HG03135 (cell line): ENCODE results near the gene DNAH9.

ENCODE experiments used
- ATAC-seq: cut with Tn5 transposase; IDR thresholded peaks from one replicate; pipeline ENCODE4 v1.9.1; 2021; ENCODE audit warnings: mild to moderate bottlenecking, moderate library complexity; ENCODE audit not compliant: unreplicated experiment

The DNAH9 gene

GRCh38 chr17:11651089-11651488 is 52.8 kb downstream of the DNAH9 start:
- no peak for ATAC-seq

- ATAC-seq: no peak
These were observed 70.3 kb downstream of the DNAH9 start for GRCh38 chr17:11668618-11669017.

DNA sequence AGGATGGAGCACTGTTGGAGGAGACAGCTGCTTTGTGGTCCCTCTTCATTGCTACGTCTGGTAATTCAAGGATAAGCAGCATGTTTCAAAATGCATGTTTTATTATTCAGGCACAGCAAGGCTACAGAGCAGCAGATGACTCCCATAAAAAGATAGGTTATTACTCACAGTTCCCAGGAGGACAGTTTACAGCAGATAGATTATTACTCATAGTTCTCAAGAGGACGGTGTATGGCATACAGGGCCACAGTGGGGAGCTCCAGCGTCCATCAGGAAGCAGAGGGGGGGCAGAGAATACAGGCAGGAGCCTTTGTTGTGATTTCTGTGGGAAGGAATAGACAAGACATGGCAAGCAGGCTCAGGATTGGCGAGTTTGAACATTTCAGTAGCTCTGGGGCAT is 72.9 kb downstream of the DNAH9 start:
- no peak for ATAC-seq

DNA sequence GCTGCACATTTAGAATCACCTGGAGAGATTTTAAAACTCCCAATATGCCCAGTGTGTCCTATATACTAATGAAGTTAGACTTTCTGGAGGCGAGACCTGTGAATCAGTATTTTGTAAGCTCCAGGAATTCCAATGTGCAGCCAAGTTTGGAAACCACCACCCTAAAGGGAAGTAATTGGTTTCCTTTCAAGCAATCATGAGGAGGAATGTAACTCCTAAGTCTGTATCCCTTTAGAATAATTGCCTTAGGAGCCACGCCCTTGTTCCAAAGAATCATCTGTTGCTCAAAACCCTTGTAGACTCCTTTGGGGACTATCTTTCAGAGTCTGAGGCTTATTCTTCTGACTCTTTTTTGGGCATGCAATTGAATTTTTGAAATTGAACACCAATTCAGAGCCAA is 84.4 kb downstream of the DNAH9 start:
- no peak for ATAC-seq

GRCh38 chr17:11690681-11691080 is 92.4 kb downstream of the DNAH9 start:
- ATAC-seq: no peak

DNA sequence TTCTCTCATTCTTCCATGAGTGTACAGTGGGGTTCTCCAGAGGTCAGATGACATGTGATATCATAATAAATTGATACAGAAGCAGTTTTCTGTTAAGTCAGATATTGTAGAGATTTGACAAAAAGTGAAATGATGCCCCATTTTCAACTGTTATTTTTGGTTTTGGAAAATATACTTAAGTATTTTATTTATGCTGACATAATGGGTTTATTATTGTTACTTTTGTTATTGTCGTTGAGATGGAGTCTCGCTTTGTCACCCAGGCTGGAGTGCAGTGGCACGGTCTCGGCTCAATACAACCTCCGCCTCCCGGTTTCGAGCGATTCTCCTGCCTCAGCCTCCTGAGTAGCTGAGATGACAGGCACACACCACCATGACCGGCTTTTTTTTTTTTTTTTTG is 94.4 kb downstream of the DNAH9 start:
- ATAC-seq: no peak

- no peak for ATAC-seq
These were observed 95.0 kb downstream of the DNAH9 start for GRCh38 chr17:11693284-11693683.

- ATAC-seq: no peak
These were observed 102.4 kb downstream of the DNAH9 start for GRCh38 chr17:11700668-11701067.

DNA sequence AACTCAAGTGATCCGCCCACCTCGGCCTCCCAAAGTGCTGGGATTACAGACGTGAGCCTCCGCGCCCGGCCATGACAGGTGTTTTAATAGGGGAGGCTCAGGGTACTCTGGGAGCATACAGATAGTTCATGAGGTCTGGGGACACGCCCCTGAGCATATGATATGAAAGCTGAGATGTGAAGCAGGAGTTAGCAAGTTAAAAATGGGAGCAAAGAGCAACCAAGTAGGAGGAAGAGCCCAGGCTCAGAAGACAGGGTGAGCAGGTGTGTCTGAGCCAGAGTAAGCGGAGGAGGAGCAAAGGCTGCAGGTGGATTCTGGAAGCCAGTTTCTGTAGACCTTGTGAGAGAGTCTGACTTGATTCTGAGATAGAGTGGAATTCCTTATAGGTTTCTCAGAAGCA is 103.6 kb downstream of the DNAH9 start:
- ATAC-seq: no peak

- no peak for ATAC-seq
These were observed 105.8 kb downstream of the DNAH9 start for GRCh38 chr17:11704041-11704440.

DNA sequence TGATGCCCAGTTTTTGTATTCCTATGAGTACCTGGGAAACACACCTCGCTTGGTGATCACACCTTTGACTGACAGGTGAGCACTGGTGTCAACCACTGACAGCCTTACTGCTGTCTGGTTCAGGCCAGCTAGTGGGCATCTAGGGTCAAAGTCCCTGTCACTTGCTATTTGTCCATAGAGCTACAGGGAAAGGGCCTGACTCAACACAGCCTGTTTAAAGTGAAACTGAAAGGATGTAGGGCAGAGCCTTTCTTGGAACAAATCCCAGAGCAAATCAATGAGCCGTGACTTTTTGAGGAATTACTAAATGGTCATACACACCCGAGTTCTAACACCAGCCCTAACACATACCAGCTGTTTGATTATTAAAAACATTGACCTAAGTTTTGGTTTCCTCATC is 106.8 kb downstream of the DNAH9 start:
- no peak for ATAC-seq

GRCh38 chr17:11707586-11707985 is 109.3 kb downstream of the DNAH9 start:
- ATAC-seq: no peak

DNA sequence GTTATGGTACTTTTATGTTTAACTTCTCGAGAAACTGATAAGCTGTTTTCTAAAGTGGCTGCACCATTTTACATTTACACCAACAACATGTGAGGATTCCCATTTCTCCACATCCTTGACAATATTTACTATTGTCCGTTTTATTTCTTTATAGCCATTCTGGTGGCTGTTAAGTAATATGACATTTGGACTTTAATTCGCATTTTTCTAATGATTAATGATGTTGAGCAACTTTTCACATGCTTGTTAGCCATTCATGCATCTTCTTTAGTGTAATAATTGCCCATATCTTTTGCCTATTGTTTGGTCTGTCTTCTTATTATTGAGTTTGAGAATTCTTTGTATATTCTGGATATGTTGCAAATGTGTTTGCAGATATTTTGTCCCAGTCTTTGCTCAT is 114.2 kb downstream of the DNAH9 start:
- ATAC-seq: no peak

GRCh38 chr17:11719203-11719602 is 120.9 kb downstream of the DNAH9 start:
- ATAC-seq: no peak

GRCh38 chr17:11719856-11720255 is 121.6 kb downstream of the DNAH9 start:
- ATAC-seq: no peak

GRCh38 chr17:11720816-11721215 is 122.5 kb downstream of the DNAH9 start:
- ATAC-seq: no peak

DNA sequence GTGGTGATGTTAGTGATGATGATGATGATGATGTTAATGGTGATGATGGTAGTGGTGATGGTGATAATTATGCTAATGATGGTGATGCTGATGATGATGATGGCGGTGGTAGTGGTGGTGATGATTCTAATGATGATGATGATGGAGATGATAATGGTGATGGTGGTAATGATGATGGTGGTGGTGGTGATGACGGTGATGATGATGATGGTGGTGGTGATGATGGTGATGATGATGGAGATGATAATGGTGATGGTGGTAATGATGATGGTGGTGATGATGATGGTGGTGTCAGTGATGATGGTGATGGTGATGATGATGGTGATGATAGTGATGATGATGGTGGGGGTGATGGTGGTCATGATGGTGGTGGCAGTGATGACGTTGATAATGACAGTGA is 132.5 kb downstream of the DNAH9 start:
- ATAC-seq: no peak

GRCh38 chr17:11736613-11737312 is 138.5 kb downstream of the DNAH9 start:
- ATAC-seq: no peak

DNA sequence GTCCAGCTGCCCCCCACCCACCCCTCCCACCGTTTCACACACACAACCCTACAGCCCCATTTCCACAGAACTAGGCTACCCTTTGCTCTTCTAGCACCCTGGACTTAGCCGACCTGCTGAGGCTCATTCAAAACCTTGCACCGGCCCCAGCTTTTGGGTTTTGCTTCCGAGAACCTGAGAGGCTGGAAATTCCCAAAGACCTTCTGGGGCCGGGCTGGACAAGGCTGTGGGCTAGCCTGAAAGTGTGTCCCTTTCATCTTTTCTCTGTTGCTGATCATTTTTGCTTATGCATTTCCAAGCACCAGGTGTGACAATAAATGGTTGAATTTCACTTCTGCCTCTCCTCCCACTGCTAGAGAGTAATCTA is 139.0 kb downstream of the DNAH9 start:
- ATAC-seq: no peak

- ATAC-seq: no peak
These were observed 139.9 kb downstream of the DNAH9 start for GRCh38 chr17:11738151-11738550.

GRCh38 chr17:11739351-11739750 is 141.1 kb downstream of the DNAH9 start:
- no peak for ATAC-seq

DNA sequence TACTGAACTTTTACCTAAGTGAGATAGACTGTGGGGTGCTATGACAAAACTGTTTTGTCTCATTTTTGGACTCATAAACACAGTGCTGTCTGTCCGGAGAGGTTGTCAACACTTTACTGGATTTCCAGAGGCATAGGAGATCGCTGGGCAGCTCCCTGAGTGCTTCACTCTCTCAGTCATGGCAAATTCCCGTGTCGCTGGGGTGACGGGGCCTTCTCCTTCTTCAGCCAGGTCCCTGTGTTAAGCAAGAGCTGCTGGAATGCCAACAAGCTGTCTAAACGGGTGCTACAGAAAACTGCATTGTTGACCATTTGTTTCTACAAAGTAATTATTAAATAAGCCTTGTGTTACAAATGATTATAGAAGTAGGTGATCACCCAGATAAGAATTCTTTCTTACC is 141.6 kb downstream of the DNAH9 start:
- no peak for ATAC-seq

- no peak for ATAC-seq
These were observed 144.6 kb downstream of the DNAH9 start for GRCh38 chr17:11742886-11743285.
